Activated T-helper 17 cell treated with anti-CD3 and anti-CD28 coated beads, Interleukin-2, amount 50 U/mL, for 72 hours (primary cell): ENCODE results near the gene PAPSS2. TPM values are rescaled to one million over a fixed set of nuclear protein-coding genes. Genes with fewer than 3 reads are reported as not detected.

Source experiments
- ATAC-seq: fragments of 150-1000 bp; cut with Tn5 transposase; replicated peaks from 2 replicates; pipeline ENCODE4 v1.10.0; 2021; ENCODE audit warnings: mild to moderate bottlenecking, moderate library complexity
- H3K27ac Mint-ChIP-seq: one replicate; pipeline ENCODE4 v1.8.0; 2022; ENCODE audit warnings: mixed read lengths
- H3K27me3 Mint-ChIP-seq: one replicate; pipeline ENCODE4 v1.8.0; 2022; ENCODE audit warnings: mixed read lengths
- H3K36me3 Mint-ChIP-seq: one replicate; pipeline ENCODE4 v1.8.0; 2022; ENCODE audit warnings: low read depth, mild to moderate bottlenecking, mixed read lengths
- H3K4me1 Mint-ChIP-seq: one replicate; pipeline ENCODE4 v1.8.0; 2022; ENCODE audit warnings: mixed read lengths
- H3K4me3 Mint-ChIP-seq: one replicate; pipeline ENCODE4 v1.8.0; 2022; ENCODE audit warnings: mild to moderate bottlenecking, mixed read lengths
- H3K9me3 Mint-ChIP-seq: one replicate; pipeline ENCODE4 v1.8.0; 2022; ENCODE audit warnings: mixed read lengths
- total RNA-seq, 2 donors: library from RNA; stranded (reverse); gene quantifications; one replicate each; pipeline ENCODE4 v1.2.3, GENCODE V29; 2022

The PAPSS2 gene
- total RNA-seq, 2 donors from 2014 or later = 0.66 to 4.3 TPM

GRCh38 chr10:87671139-87671815 is 11.6 kb downstream of the PAPSS2 start:
- Mint-ChIP-seq H3K36me3 (no peaks in the 10 kb centered on the region), H3K27me3 (peaks cover 21% of the 10 kb centered on the region), H3K9me3 (no peaks in the 10 kb centered on the region), H3K4me3 (no peak overlapping the region), H3K4me1 (no peaks in the 10 kb centered on the region), H3K27ac (no peak overlapping the region)
- no peak for ATAC-seq

GRCh38 chr10:87672551-87672950 is 12.9 kb downstream of the PAPSS2 start:
- ATAC-seq = no peak
- Mint-ChIP-seq H3K9me3 (no peaks in the 10 kb centered on the region), H3K36me3 (no peaks in the 10 kb centered on the region), H3K4me3 (no peak overlapping the region), H3K27ac (no peak overlapping the region), H3K27me3 (peaks cover 17% of the 10 kb centered on the region), H3K4me1 (no peaks in the 10 kb centered on the region)

- peaks cover 15% of the 10 kb centered on the region for H3K27me3 Mint-ChIP-seq
- H3K9me3 Mint-ChIP-seq = no peaks in the 10 kb centered on the region
- H3K4me1 Mint-ChIP-seq = no peaks in the 10 kb centered on the region
- ATAC-seq = peak; percentile 35
- H3K36me3 Mint-ChIP-seq = no peaks in the 10 kb centered on the region
- H3K4me3 Mint-ChIP-seq = no peak overlapping the region
- no peak overlapping the region for H3K27ac Mint-ChIP-seq
These were observed 15.3 kb downstream of the PAPSS2 start for GRCh38 chr10:87674943-87675342.

GRCh38 chr10:87675396-87676376 is 16.0 kb downstream of the PAPSS2 start:
- no peaks in the 10 kb centered on the region for H3K9me3 Mint-ChIP-seq
- H3K27ac Mint-ChIP-seq = no peak overlapping the region
- H3K4me3 Mint-ChIP-seq = no peak overlapping the region
- H3K27me3 Mint-ChIP-seq = peaks cover 12% of the 10 kb centered on the region
- no peaks in the 10 kb centered on the region for H3K4me1 Mint-ChIP-seq
- no peaks in the 10 kb centered on the region for H3K36me3 Mint-ChIP-seq
- no peak for ATAC-seq

- Mint-ChIP-seq H3K9me3 (no peaks in the 10 kb centered on the region), H3K36me3 (no peaks in the 10 kb centered on the region), H3K4me3 (no peak overlapping the region), H3K27ac (no peak overlapping the region), H3K4me1 (no peaks in the 10 kb centered on the region), H3K27me3 (peaks cover 16% of the 10 kb centered on the region)
- ATAC-seq = no peak
These were observed 17.9 kb downstream of the PAPSS2 start for GRCh38 chr10:87677595-87677994.

GRCh38 chr10:87678302-87678701 is 18.6 kb downstream of the PAPSS2 start:
- H3K4me1 Mint-ChIP-seq = no peaks in the 10 kb centered on the region
- no peak overlapping the region for H3K27ac Mint-ChIP-seq
- H3K9me3 Mint-ChIP-seq = no peaks in the 10 kb centered on the region
- H3K36me3 Mint-ChIP-seq = no peaks in the 10 kb centered on the region
- H3K27me3 Mint-ChIP-seq = peaks cover 16% of the 10 kb centered on the region
- no peak for ATAC-seq
- no peak overlapping the region for H3K4me3 Mint-ChIP-seq

- no peaks in the 10 kb centered on the region for H3K4me1 Mint-ChIP-seq
- ATAC-seq = no peak
- peaks cover 8% of the 10 kb centered on the region for H3K27me3 Mint-ChIP-seq
- no peak overlapping the region for H3K27ac Mint-ChIP-seq
- no peaks in the 10 kb centered on the region for H3K36me3 Mint-ChIP-seq
- no peaks in the 10 kb centered on the region for H3K9me3 Mint-ChIP-seq
- H3K4me3 Mint-ChIP-seq = no peak overlapping the region
These were observed 23.7 kb downstream of the PAPSS2 start for GRCh38 chr10:87683356-87683755.

GRCh38 chr10:87684001-87684638 is 24.4 kb downstream of the PAPSS2 start:
- no peaks in the 10 kb centered on the region for H3K4me1 Mint-ChIP-seq
- no peak overlapping the region for H3K27ac Mint-ChIP-seq
- H3K27me3 Mint-ChIP-seq = peaks cover 4% of the 10 kb centered on the region
- H3K4me3 Mint-ChIP-seq = no peak overlapping the region
- no peaks in the 10 kb centered on the region for H3K36me3 Mint-ChIP-seq
- H3K9me3 Mint-ChIP-seq = no peaks in the 10 kb centered on the region
- ATAC-seq = no peak

GRCh38 chr10:87685832-87686574 is 26.3 kb downstream of the PAPSS2 start:
- H3K4me1 Mint-ChIP-seq = no peaks in the 10 kb centered on the region
- peaks cover 4% of the 10 kb centered on the region for H3K27me3 Mint-ChIP-seq
- no peaks in the 10 kb centered on the region for H3K9me3 Mint-ChIP-seq
- H3K27ac Mint-ChIP-seq = no peak overlapping the region
- ATAC-seq = no peak
- H3K36me3 Mint-ChIP-seq = no peaks in the 10 kb centered on the region
- H3K4me3 Mint-ChIP-seq = no peak overlapping the region

GRCh38 chr10:87691506-87692070 is 31.9 kb downstream of the PAPSS2 start:
- no peaks in the 10 kb centered on the region for H3K27me3 Mint-ChIP-seq
- H3K36me3 Mint-ChIP-seq = no peaks in the 10 kb centered on the region
- no peak for ATAC-seq
- no peak overlapping the region for H3K27ac Mint-ChIP-seq
- no peaks in the 10 kb centered on the region for H3K9me3 Mint-ChIP-seq
- H3K4me3 Mint-ChIP-seq = no peak overlapping the region
- no peaks in the 10 kb centered on the region for H3K4me1 Mint-ChIP-seq

- Mint-ChIP-seq H3K27me3 (no peaks in the 10 kb centered on the region), H3K4me3 (no peak overlapping the region), H3K27ac (no peak overlapping the region), H3K36me3 (no peaks in the 10 kb centered on the region), H3K4me1 (no peaks in the 10 kb centered on the region), H3K9me3 (no peaks in the 10 kb centered on the region)
- no peak for ATAC-seq
These were observed 33.3 kb downstream of the PAPSS2 start for GRCh38 chr10:87692956-87693484.

GRCh38 chr10:87694011-87694794 is 34.5 kb downstream of the PAPSS2 start:
- H3K36me3 Mint-ChIP-seq = no peaks in the 10 kb centered on the region
- no peak overlapping the region for H3K4me3 Mint-ChIP-seq
- H3K9me3 Mint-ChIP-seq = no peaks in the 10 kb centered on the region
- peaks cover 5% of the 10 kb centered on the region for H3K27me3 Mint-ChIP-seq
- H3K27ac Mint-ChIP-seq = no peak overlapping the region
- no peak for ATAC-seq
- H3K4me1 Mint-ChIP-seq = no peaks in the 10 kb centered on the region

- peaks cover 5% of the 10 kb centered on the region for H3K27me3 Mint-ChIP-seq
- no peak for ATAC-seq
- H3K36me3 Mint-ChIP-seq = no peaks in the 10 kb centered on the region
- no peaks in the 10 kb centered on the region for H3K4me1 Mint-ChIP-seq
- H3K9me3 Mint-ChIP-seq = no peaks in the 10 kb centered on the region
- no peak overlapping the region for H3K27ac Mint-ChIP-seq
- H3K4me3 Mint-ChIP-seq = no peak overlapping the region
These were observed 35.4 kb downstream of the PAPSS2 start for GRCh38 chr10:87695074-87695473.
